H9 (cell line): ENCODE results near the gene CHST14. TPM values are rescaled to one million over a fixed set of nuclear protein-coding genes. Genes with fewer than 3 reads are reported as not detected.

Experiments used
- DNase-seq: peaks from one replicate; pipeline ENCODE4 v3.0.0-alpha.2; 2017
- H2AFZ ChIP-seq: one replicate; pipeline ENCODE4 v1.6.1; 2013; ENCODE audit warnings: mild to moderate bottlenecking, low read length, control low read depth, moderate library complexity
- H2AK5ac ChIP-seq: 2 replicates; pipeline ENCODE4 v1.6.1; 2013; ENCODE audit warnings: low read length, control low read depth, mixed read lengths; ENCODE audit not compliant: insufficient read length
- H2BK120ac ChIP-seq: one replicate; pipeline ENCODE4 v1.6.1; 2013; ENCODE audit warnings: low read depth, mild to moderate bottlenecking, low read length, control low read depth, inconsistent platforms; ENCODE audit not compliant: poor library complexity, severe bottlenecking
- H2BK12ac ChIP-seq: 2 replicates; pipeline ENCODE4 v1.6.1; 2013; ENCODE audit warnings: low read length, control low read depth, mixed read lengths, low read depth; ENCODE audit not compliant: insufficient read length
- H2BK15ac ChIP-seq: 2 replicates; pipeline ENCODE4 v1.6.1; 2013; ENCODE audit warnings: low read depth, low read length, control low read depth
- H2BK20ac ChIP-seq: one replicate; pipeline ENCODE4 v1.6.1; 2013; ENCODE audit warnings: low read depth, mild to moderate bottlenecking, low read length, control low read depth, inconsistent platforms; ENCODE audit not compliant: poor library complexity, severe bottlenecking
- H2BK5ac ChIP-seq: 2 replicates; pipeline ENCODE4 v1.6.1; 2013; ENCODE audit warnings: low read length, control low read depth, mixed read lengths; ENCODE audit not compliant: insufficient read length
- H3K14ac ChIP-seq: 2 replicates; pipeline ENCODE4 v1.6.1; 2013; ENCODE audit warnings: low read length, control low read depth; ENCODE audit not compliant: insufficient read depth
- H3K18ac ChIP-seq: 2 replicates; pipeline ENCODE4 v1.6.1; 2013; ENCODE audit warnings: low read depth, mild to moderate bottlenecking, mixed read lengths, low read length, control low read depth; ENCODE audit not compliant: insufficient read length
- H3K23ac ChIP-seq: 2 replicates; pipeline ENCODE4 v1.6.1; 2013; ENCODE audit warnings: low read length, control low read depth, mixed read lengths, low read depth; ENCODE audit not compliant: insufficient read length
- H3K23me2 ChIP-seq: 2 replicates; pipeline ENCODE4 v1.6.1; 2013; ENCODE audit warnings: low read depth, mild to moderate bottlenecking, mixed read lengths, low read length, control low read depth; ENCODE audit not compliant: insufficient read length, poor library complexity, severe bottlenecking
- H3K27ac ChIP-seq: 2 replicates; pipeline ENCODE4 v1.5.1; 2013; ENCODE audit warnings: low read length, control low read depth, mixed read lengths, low read depth; ENCODE audit not compliant: insufficient read length
- H3K27me3 ChIP-seq: 2 replicates; pipeline ENCODE4 v1.6.1; 2013; ENCODE audit warnings: low read length, control low read depth, inconsistent platforms; ENCODE audit not compliant: insufficient read depth
- H3K4ac ChIP-seq: 2 replicates; pipeline ENCODE4 v1.6.1; 2013; ENCODE audit warnings: low read depth, mild to moderate bottlenecking, control low read depth, inconsistent platforms, low read length, moderate library complexity
- H3K4me1 ChIP-seq: 2 replicates; pipeline ENCODE4 v1.6.1; 2013; ENCODE audit warnings: low read length, control low read depth, inconsistent platforms; ENCODE audit not compliant: insufficient read depth
- H3K4me2 ChIP-seq: 2 replicates; pipeline ENCODE4 v1.6.1; 2013; ENCODE audit warnings: low read length, control low read depth, mixed read lengths; ENCODE audit not compliant: insufficient read length, insufficient read depth
- H3K56ac ChIP-seq: 2 replicates; pipeline ENCODE4 v1.6.1; 2013; ENCODE audit warnings: low read depth, mild to moderate bottlenecking, mixed read lengths, low read length, control low read depth; ENCODE audit not compliant: insufficient read length
- H3K79me1 ChIP-seq: 2 replicates; pipeline ENCODE4 v1.6.1; 2013; ENCODE audit warnings: low read depth, mild to moderate bottlenecking, moderate library complexity, low read length, control low read depth, inconsistent platforms; ENCODE audit not compliant: insufficient read depth, poor library complexity, severe bottlenecking
- H3K79me2 ChIP-seq: 2 replicates; pipeline ENCODE4 v1.6.1; 2013; ENCODE audit warnings: low read length, control low read depth, inconsistent platforms; ENCODE audit not compliant: insufficient read depth
- H3K9ac ChIP-seq: 2 replicates; pipeline ENCODE4 v1.6.1; 2013; ENCODE audit warnings: low read length, control low read depth, mixed read lengths; ENCODE audit not compliant: insufficient read length; ENCODE audit errors: extremely low read depth
- H3K9me3 ChIP-seq: one replicate; pipeline ENCODE4 v1.6.1; 2013; ENCODE audit warnings: low read depth, low read length, inconsistent platforms; ENCODE audit not compliant: control insufficient read depth
- H3T11ph ChIP-seq: one replicate; pipeline ENCODE4 v1.6.1; 2013; ENCODE audit warnings: mild to moderate bottlenecking, low read length, control low read depth, inconsistent platforms
- H4K20me1 ChIP-seq: one replicate; pipeline ENCODE4 v1.6.1; 2013; ENCODE audit not compliant: control insufficient read depth, insufficient read length, insufficient read depth
- H4K5ac ChIP-seq: 2 replicates; pipeline ENCODE4 v1.6.1; 2013; ENCODE audit warnings: low read depth, mild to moderate bottlenecking, mixed read lengths, low read length, control low read depth; ENCODE audit not compliant: insufficient read length
- H4K8ac ChIP-seq: replicated peaks from 2 replicates; pipeline ENCODE4 v1.6.1; 2013; ENCODE audit warnings: low read length, control low read depth, mixed read lengths, low read depth; ENCODE audit not compliant: insufficient read length
- H4K91ac ChIP-seq: 2 replicates; pipeline ENCODE4 v1.6.1; 2013; ENCODE audit warnings: low read depth, mild to moderate bottlenecking, moderate library complexity, mixed read lengths, low read length, control low read depth; ENCODE audit not compliant: insufficient read length
- H3K27ac Mint-ChIP-seq, 3 experiments: 2 replicates in 2 of 3; 3 replicates in 1 of 3; pipeline ENCODE4 v1.8.0; 2020 to 2021; ENCODE audit warnings: mixed read lengths in 3 of 3, mild to moderate bottlenecking in 1 of 3, moderate library complexity in 1 of 3
- H3K27me3 Mint-ChIP-seq: 2 replicates; pipeline ENCODE4 v1.8.0; 2021; ENCODE audit warnings: low read depth, mild to moderate bottlenecking, moderate library complexity, mixed read lengths
- H3K36me3 Mint-ChIP-seq, 3 experiments: 2 replicates in 2 of 3; 3 replicates in 1 of 3; pipeline ENCODE4 v1.8.0; 2020 to 2021; ENCODE audit warnings: low read depth in 3 of 3, mixed read lengths in 3 of 3; ENCODE audit not compliant: insufficient read depth in 1 of 3
- H3K4me1 Mint-ChIP-seq, 2 experiments: 2 replicates each; pipeline ENCODE4 v1.8.0; 2020; ENCODE audit warnings: mixed read lengths in 2 of 2
- H3K4me3 Mint-ChIP-seq, 2 experiments: 2 replicates in 1 of 2; 3 replicates in 1 of 2; pipeline ENCODE4 v1.8.0; 2020 to 2021; ENCODE audit warnings: mild to moderate bottlenecking in 2 of 2, mixed read lengths in 2 of 2, moderate library complexity in 1 of 2
- H3K9me3 Mint-ChIP-seq, 2 experiments: 2 replicates in 1 of 2; 3 replicates in 1 of 2; pipeline ENCODE4 v1.8.0; 2020; ENCODE audit warnings: mild to moderate bottlenecking in 2 of 2, mixed read lengths in 2 of 2, moderate library complexity in 1 of 2
- WGBS: extraction: QIAGEN DNeasy Blood & Tissue Kit; methylation state at CpG from one replicate; pipeline ENCODE4 v1.1.7; 2013; ENCODE audit warnings: missing lambda C conversion rate, low lambda C conversion rate, mixed read lengths; ENCODE audit not compliant: insufficient read length; ENCODE audit errors: extremely low coverage; 5-methylcytosine and 5-hydroxymethylcytosine counted together
- total RNA-seq: library from RNA; stranded (reverse); gene quantifications from 2 replicates; pipeline ENCODE4 v1.2.1, GENCODE V29; 2021
- TF ChIP-seq, protein P1 (sequence below): fragments of 200-600 bp; sonication (generic); conservative IDR thresholded peaks from 3 replicates; pipeline ENCODE4 v1.8.0; 2021; ENCODE audit warnings: antibody characterized with exemption, mild to moderate bottlenecking

CHST14 gene
- total RNA-seq, 1 experiment from 2014 or later: 25.7 TPM

- no peak overlapping the region for H2BK12ac ChIP-seq
- no peak overlapping the region for H3K23ac ChIP-seq
- no peak overlapping the region for H4K5ac ChIP-seq
- no peaks in the 10 kb centered on the region for H3K9me3 ChIP-seq
- no peak overlapping the region for H3K18ac ChIP-seq
- Mint-ChIP-seq H3K27ac (peak overlapping the region in 2 of 3 experiments; percentile 39 to 75; a peak in 1 of 7 replicates), H3K4me1 (peaks cover 8 to 12% of the 10 kb centered on the region in 2 experiments), H3K4me3 (no peak overlapping the region; a peak in 1 of 5 replicates), H3K9me3 (no peaks in the 10 kb centered on the region), H3K27me3 (no peaks in the 10 kb centered on the region), H3K36me3 (peaks cover 23 to 52% (median 49%) of the 10 kb centered on the region in 3 experiments; a peak in 6 of 7 replicates)
- no peak overlapping the region for H2BK120ac ChIP-seq
- H3K56ac ChIP-seq: no peak overlapping the region
- H3K14ac ChIP-seq: no peak overlapping the region; the same call in 1 of the 2 replicates
- no peak overlapping the region for H2BK5ac ChIP-seq
- H3K27me3 ChIP-seq: no peaks in the 10 kb centered on the region
- H3K4ac ChIP-seq: no peak overlapping the region
- H2BK20ac ChIP-seq: no peak overlapping the region
- H2BK15ac ChIP-seq: no peak overlapping the region
- no peaks in the 10 kb centered on the region for H3K79me1 ChIP-seq
- TF ChIP-seq, protein P1, sequence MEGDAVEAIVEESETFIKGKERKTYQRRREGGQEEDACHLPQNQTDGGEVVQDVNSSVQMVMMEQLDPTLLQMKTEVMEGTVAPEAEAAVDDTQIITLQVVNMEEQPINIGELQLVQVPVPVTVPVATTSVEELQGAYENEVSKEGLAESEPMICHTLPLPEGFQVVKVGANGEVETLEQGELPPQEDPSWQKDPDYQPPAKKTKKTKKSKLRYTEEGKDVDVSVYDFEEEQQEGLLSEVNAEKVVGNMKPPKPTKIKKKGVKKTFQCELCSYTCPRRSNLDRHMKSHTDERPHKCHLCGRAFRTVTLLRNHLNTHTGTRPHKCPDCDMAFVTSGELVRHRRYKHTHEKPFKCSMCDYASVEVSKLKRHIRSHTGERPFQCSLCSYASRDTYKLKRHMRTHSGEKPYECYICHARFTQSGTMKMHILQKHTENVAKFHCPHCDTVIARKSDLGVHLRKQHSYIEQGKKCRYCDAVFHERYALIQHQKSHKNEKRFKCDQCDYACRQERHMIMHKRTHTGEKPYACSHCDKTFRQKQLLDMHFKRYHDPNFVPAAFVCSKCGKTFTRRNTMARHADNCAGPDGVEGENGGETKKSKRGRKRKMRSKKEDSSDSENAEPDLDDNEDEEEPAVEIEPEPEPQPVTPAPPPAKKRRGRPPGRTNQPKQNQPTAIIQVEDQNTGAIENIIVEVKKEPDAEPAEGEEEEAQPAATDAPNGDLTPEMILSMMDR: no peak
- WGBS: no CpG with 5 or more reads among the region's 7 CpGs
- no peak overlapping the region for H3K9ac ChIP-seq
- no peak overlapping the region for H4K91ac ChIP-seq
- H3K27ac ChIP-seq: no peak overlapping the region
- H2AFZ ChIP-seq: no peak overlapping the region
- no peak overlapping the region for H3K4me2 ChIP-seq
- no peak overlapping the region for H4K8ac ChIP-seq
- H3K79me2 ChIP-seq: no peaks in the 10 kb centered on the region
- H3K23me2 ChIP-seq: peaks cover 7% of the 10 kb centered on the region
- H2AK5ac ChIP-seq: no peak overlapping the region
- no peak overlapping the region for H3T11ph ChIP-seq
- peaks cover 2% of the 10 kb centered on the region for H4K20me1 ChIP-seq
- H3K4me1 ChIP-seq: no peaks in the 10 kb centered on the region; the same call in 1 of the 2 replicates
- no peak for DNase-seq
Measured at GRCh38 chr15:40466426-40467260, 4.1 kb upstream of the CHST14 start.
